Activated naive CD8-positive, alpha-beta T cell treated with anti-CD3 and anti-CD28 coated beads, Interleukin-2, amount 10 ng/mL, durations not matched to agents 7 days and 5 days (primary cell): ENCODE measurements around the gene LRP1B. TPM values are rescaled to one million over a fixed set of nuclear protein-coding genes. Genes with fewer than 3 reads are reported as not detected.

Source experiments
- ATAC-seq: fragments of 150-1000 bp; cut with Tn5 transposase; one replicate; pipeline ENCODE4 v1.10.0; 2021; ENCODE audit warnings: low read depth, moderate library complexity
- POLR2A ChIA-PET: fragments of 350-600 bp; sonication (Branson Sonifier 250); formaldehyde crosslinking; loops from one replicate; lab custom pipeline; 2021; ENCODE audit warnings: antibody characterized with exemption; lab: Charles Lee
- DNase-seq: peaks from one replicate; pipeline ENCODE4 v3.0.0; 2021
- H3K27ac Mint-ChIP-seq: one replicate; pipeline ENCODE4 v1.8.0; 2022; ENCODE audit warnings: mild to moderate bottlenecking, mixed read lengths
- H3K27me3 Mint-ChIP-seq: one replicate; pipeline ENCODE4 v1.8.0; 2022; ENCODE audit warnings: mild to moderate bottlenecking, moderate library complexity, mixed read lengths
- H3K36me3 Mint-ChIP-seq: one replicate; pipeline ENCODE4 v1.8.0; 2021; ENCODE audit warnings: mild to moderate bottlenecking, mixed read lengths
- H3K4me1 Mint-ChIP-seq: one replicate; pipeline ENCODE4 v1.8.0; 2021; ENCODE audit warnings: mixed read lengths
- H3K4me3 Mint-ChIP-seq: one replicate; pipeline ENCODE4 v1.8.0; 2022; ENCODE audit warnings: mild to moderate bottlenecking, moderate library complexity, mixed read lengths
- H3K9me3 Mint-ChIP-seq: one replicate; pipeline ENCODE4 v1.8.0; 2021; ENCODE audit warnings: mixed read lengths
- total RNA-seq, 2 experiments: library from RNA; stranded (reverse); gene quantifications; one replicate each; pipeline ENCODE4 v1.2.3, GENCODE V29; 2021

The LRP1B gene
- total RNA-seq, 2 experiments from 2014 or later, result not detected

- Mint-ChIP-seq H3K36me3 (no peaks in the 10 kb centered on the region), H3K27me3 (no peaks in the 10 kb centered on the region), H3K4me3 (no peak overlapping the region), H3K27ac (no peak overlapping the region), H3K4me1 (no peaks in the 10 kb centered on the region), H3K9me3 (peaks cover 1% of the 10 kb centered on the region)
- no peak for ATAC-seq
- POLR2A ChIA-PET, result no interaction called here
- no peak for DNase-seq
Observed at GRCh38 chr2:141482697-141483096, 648.1 kb downstream of the LRP1B start.

DNA sequence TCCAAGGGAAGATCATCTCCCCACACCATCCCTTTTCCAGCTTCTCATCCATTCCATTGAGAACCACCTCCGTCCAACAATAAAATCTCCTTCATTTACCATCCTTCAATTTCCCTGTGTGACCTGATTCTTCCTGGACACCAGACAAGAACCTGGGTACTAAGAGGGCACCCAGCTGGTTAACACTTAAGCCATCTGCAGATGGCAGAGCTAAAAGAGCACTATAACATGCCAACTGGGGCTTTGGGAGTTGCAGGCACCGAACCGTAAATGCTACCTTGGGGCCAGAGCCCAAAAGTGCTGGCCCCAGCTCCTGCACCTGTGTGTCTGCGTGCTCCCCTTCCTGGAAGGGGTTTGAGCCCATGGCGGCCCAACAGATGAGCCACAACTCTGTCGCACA lies 655.0 kb downstream of the LRP1B start:
- no peak overlapping the region for H3K27ac Mint-ChIP-seq
- DNase-seq (no peak), ATAC-seq (no peak)
- H3K4me1 Mint-ChIP-seq, result no peaks in the 10 kb centered on the region
- no peaks in the 10 kb centered on the region for H3K27me3 Mint-ChIP-seq
- POLR2A ChIA-PET, result no interaction called here
- no peak overlapping the region for H3K4me3 Mint-ChIP-seq
- no peaks in the 10 kb centered on the region for H3K36me3 Mint-ChIP-seq
- no peaks in the 10 kb centered on the region for H3K9me3 Mint-ChIP-seq

- Mint-ChIP-seq H3K27ac (no peak overlapping the region), H3K36me3 (no peaks in the 10 kb centered on the region), H3K4me1 (no peaks in the 10 kb centered on the region), H3K4me3 (no peak overlapping the region), H3K27me3 (no peaks in the 10 kb centered on the region), H3K9me3 (no peaks in the 10 kb centered on the region)
- DNase-seq (no peak), ATAC-seq (no peak)
- POLR2A ChIA-PET, result no interaction called here
Observed at GRCh38 chr2:141468761-141469160, 662.1 kb downstream of the LRP1B start.

DNA sequence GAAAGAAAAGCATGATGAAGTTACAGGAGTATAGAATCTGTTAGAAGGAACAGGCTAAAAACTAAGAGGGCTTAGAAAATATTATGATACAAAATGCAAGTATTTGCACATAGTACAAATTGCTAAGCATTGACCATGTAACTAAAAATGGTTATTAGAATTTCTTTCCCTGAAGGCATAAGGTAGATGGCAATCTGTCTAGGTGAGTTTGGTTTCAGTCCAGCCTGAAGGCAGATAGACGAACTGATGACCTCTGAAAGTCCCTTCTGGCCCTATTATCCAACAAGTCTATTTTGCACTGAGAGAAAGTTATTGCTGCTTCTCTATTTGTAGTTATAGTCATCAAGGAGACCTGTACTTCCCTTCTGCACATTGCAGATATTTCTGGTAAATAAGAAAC lies 663.5 kb downstream of the LRP1B start:
- POLR2A ChIA-PET, result no interaction called here
- no peaks in the 10 kb centered on the region for H3K4me1 Mint-ChIP-seq
- ATAC-seq (no peak), DNase-seq (no peak)
- no peaks in the 10 kb centered on the region for H3K9me3 Mint-ChIP-seq
- no peaks in the 10 kb centered on the region for H3K27me3 Mint-ChIP-seq
- H3K27ac Mint-ChIP-seq, result no peak overlapping the region
- H3K4me3 Mint-ChIP-seq, result no peak overlapping the region
- no peaks in the 10 kb centered on the region for H3K36me3 Mint-ChIP-seq

GRCh38 chr2:141464995-141465394 lies 665.8 kb downstream of the LRP1B start:
- no peaks in the 10 kb centered on the region for H3K27me3 Mint-ChIP-seq
- H3K4me3 Mint-ChIP-seq, result no peak overlapping the region
- H3K27ac Mint-ChIP-seq, result no peak overlapping the region
- no peak for ATAC-seq
- H3K9me3 Mint-ChIP-seq, result peaks cover 3% of the 10 kb centered on the region
- no peak for DNase-seq
- POLR2A ChIA-PET, result no interaction called here
- no peaks in the 10 kb centered on the region for H3K4me1 Mint-ChIP-seq
- H3K36me3 Mint-ChIP-seq, result no peaks in the 10 kb centered on the region

DNA sequence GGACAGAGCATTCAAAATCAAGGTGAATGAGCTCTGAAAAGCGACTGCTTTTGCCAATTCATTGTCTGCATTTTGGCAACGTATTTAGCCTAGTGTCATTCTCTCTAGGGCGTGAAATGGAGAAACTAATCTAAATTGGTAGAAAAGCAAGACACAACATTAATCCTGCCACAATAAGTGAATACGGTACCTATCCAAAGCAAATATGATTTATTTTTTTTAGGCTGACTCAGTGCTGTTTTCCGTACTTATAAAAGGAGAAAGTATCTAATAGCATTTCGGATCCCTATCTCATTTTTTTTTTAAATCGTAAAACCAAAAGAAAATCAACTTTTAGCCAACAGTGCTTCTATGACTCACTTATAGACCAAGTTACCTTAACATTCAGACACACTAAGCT lies 672.5 kb downstream of the LRP1B start:
- no peak overlapping the region for H3K27ac Mint-ChIP-seq
- no peaks in the 10 kb centered on the region for H3K4me1 Mint-ChIP-seq
- H3K4me3 Mint-ChIP-seq, result no peak overlapping the region
- POLR2A ChIA-PET, result no interaction called here
- DNase-seq (no peak), ATAC-seq (no peak)
- no peaks in the 10 kb centered on the region for H3K36me3 Mint-ChIP-seq
- H3K9me3 Mint-ChIP-seq, result peaks cover 5% of the 10 kb centered on the region
- no peaks in the 10 kb centered on the region for H3K27me3 Mint-ChIP-seq

- no peak overlapping the region for H3K4me3 Mint-ChIP-seq
- H3K27ac Mint-ChIP-seq, result no peak overlapping the region
- no peaks in the 10 kb centered on the region for H3K36me3 Mint-ChIP-seq
- H3K4me1 Mint-ChIP-seq, result no peaks in the 10 kb centered on the region
- DNase-seq (no peak), ATAC-seq (no peak)
- H3K9me3 Mint-ChIP-seq, result peaks cover 5% of the 10 kb centered on the region
- POLR2A ChIA-PET, result no interaction called here
- H3K27me3 Mint-ChIP-seq, result no peaks in the 10 kb centered on the region
Observed at GRCh38 chr2:141455877-141456276, 674.9 kb downstream of the LRP1B start.

GRCh38 chr2:141455211-141455826 lies 675.5 kb downstream of the LRP1B start:
- Mint-ChIP-seq H3K27ac (no peak overlapping the region), H3K4me1 (no peaks in the 10 kb centered on the region), H3K4me3 (no peak overlapping the region), H3K27me3 (no peaks in the 10 kb centered on the region), H3K36me3 (no peaks in the 10 kb centered on the region), H3K9me3 (peaks cover 3% of the 10 kb centered on the region)
- POLR2A ChIA-PET, result no interaction called here
- DNase-seq (no peak), ATAC-seq (no peak)

DNA sequence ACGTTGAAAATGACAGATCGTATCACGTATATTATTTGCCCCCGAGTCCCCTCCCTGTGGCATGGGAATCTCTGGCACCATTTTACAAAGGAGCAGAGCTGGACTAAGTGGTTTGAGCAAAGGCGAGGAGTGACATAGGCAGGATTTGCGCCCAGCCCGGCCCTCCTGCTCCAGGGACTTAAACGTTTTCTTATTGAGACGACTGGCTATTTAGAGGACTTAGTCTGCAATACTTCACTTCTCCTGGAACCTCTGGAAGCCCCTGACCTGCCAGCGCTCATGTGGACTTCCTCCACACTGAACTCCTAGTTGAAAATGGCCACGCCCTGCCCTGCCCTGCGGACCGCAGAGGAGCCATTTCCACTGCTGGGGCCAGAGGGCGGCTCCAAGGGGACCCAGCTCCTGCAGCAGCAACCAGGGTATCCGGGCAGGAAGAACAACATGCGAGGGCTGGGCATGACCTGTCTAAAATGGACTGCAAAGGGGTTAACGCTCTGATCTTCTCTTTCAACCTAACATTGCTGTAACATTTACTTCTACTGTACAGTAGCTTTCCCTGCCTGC lies 690.7 kb downstream of the LRP1B start:
- no peaks in the 10 kb centered on the region for H3K27me3 Mint-ChIP-seq
- no peaks in the 10 kb centered on the region for H3K4me1 Mint-ChIP-seq
- no peak overlapping the region for H3K27ac Mint-ChIP-seq
- no peak for DNase-seq
- H3K4me3 Mint-ChIP-seq, result no peak overlapping the region
- H3K9me3 Mint-ChIP-seq, result peaks cover 5% of the 10 kb centered on the region
- ATAC-seq, result no peak
- H3K36me3 Mint-ChIP-seq, result no peaks in the 10 kb centered on the region
- POLR2A ChIA-PET, result no interaction called here

- POLR2A ChIA-PET, result no interaction called here
- no peaks in the 10 kb centered on the region for H3K27me3 Mint-ChIP-seq
- H3K4me1 Mint-ChIP-seq, result no peaks in the 10 kb centered on the region
- H3K4me3 Mint-ChIP-seq, result no peak overlapping the region
- ATAC-seq (no peak), DNase-seq (no peak)
- no peaks in the 10 kb centered on the region for H3K36me3 Mint-ChIP-seq
- no peak overlapping the region for H3K27ac Mint-ChIP-seq
- peaks cover 5% of the 10 kb centered on the region for H3K9me3 Mint-ChIP-seq
Observed at GRCh38 chr2:141439524-141439923, 691.3 kb downstream of the LRP1B start.

DNA sequence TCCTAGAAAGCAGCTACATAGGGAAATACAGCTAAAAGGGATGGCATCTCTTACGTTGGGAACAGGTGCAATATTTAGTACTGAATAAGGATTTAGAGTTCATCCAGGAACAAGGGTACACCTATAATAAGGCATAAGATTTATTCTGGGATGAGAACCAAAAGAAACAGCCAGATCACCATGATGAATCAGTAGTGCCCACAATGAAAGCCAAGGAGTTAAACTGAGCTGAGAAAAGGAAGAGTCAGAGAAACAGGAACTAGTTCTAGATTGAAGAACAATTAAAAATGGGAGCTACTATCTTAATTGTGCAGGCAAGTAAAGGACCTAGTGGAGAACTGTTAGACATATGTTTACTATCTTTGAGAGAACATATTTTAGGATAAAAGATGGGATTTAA lies 692.3 kb downstream of the LRP1B start:
- POLR2A ChIA-PET, result no interaction called here
- Mint-ChIP-seq H3K27me3 (no peaks in the 10 kb centered on the region), H3K4me3 (no peak overlapping the region), H3K9me3 (peaks cover 2% of the 10 kb centered on the region), H3K27ac (no peak overlapping the region), H3K4me1 (no peaks in the 10 kb centered on the region), H3K36me3 (no peaks in the 10 kb centered on the region)
- DNase-seq (no peak), ATAC-seq (no peak)

GRCh38 chr2:141437521-141437920 lies 693.3 kb downstream of the LRP1B start:
- Mint-ChIP-seq H3K27ac (no peak overlapping the region), H3K27me3 (no peaks in the 10 kb centered on the region), H3K4me1 (no peaks in the 10 kb centered on the region), H3K36me3 (no peaks in the 10 kb centered on the region), H3K9me3 (peaks cover 3% of the 10 kb centered on the region), H3K4me3 (no peak overlapping the region)
- POLR2A ChIA-PET, result no interaction called here
- no peak for DNase-seq
- no peak for ATAC-seq

DNA sequence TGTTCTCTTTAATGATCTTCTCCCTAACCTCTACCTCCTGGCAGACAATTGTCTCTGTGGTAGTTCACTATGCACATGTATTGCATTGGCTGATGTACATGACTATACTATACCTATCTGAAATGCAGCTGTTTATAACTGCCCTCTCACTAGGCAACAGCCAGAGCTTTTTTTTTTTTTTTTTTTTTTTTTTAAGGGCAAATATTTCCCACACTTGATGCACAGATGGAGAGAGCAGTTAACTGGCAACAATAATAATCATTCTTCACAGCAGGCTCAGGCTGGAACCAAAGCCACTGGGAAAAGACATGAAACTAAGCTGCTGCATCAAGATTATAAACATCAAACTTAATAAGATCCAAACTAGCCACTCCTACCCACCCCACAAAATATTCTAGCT lies 707.7 kb downstream of the LRP1B start:
- no peaks in the 10 kb centered on the region for H3K27me3 Mint-ChIP-seq
- POLR2A ChIA-PET, result no interaction called here

GRCh38 chr2:141417246-141417797 lies 713.5 kb downstream of the LRP1B start:
- POLR2A ChIA-PET, result no interaction called here
- Mint-ChIP-seq H3K4me1 (no peaks in the 10 kb centered on the region), H3K27me3 (no peaks in the 10 kb centered on the region), H3K4me3 (no peak overlapping the region), H3K9me3 (peaks cover 3% of the 10 kb centered on the region), H3K36me3 (no peaks in the 10 kb centered on the region), H3K27ac (no peak overlapping the region)
- DNase-seq (no peak), ATAC-seq (no peak)

More for the DNA sequence above, 707.7 kb downstream of the LRP1B start:
- no peak for DNase-seq
- Mint-ChIP-seq H3K9me3 (peaks cover 3% of the 10 kb centered on the region), H3K27ac (no peak overlapping the region), H3K4me3 (no peak overlapping the region), H3K4me1 (no peaks in the 10 kb centered on the region), H3K36me3 (no peaks in the 10 kb centered on the region)
- no peak for ATAC-seq
